TTC549 (cell line): Measurements from ENCODE around the gene LMO3.
"Not testable (repeated sequence)": the region's sequence is repeated elsewhere in the genome, so short reads cannot be mapped to it uniquely, and the experiment has no call there.

ENCODE experiments used
- FAIRE-seq: peaks from 2 replicates; lab custom pipeline; 2012; peaks lifted over from hg19 to GRCh38; lab: Jason Lieb, UNC

The LMO3 gene

DNA sequence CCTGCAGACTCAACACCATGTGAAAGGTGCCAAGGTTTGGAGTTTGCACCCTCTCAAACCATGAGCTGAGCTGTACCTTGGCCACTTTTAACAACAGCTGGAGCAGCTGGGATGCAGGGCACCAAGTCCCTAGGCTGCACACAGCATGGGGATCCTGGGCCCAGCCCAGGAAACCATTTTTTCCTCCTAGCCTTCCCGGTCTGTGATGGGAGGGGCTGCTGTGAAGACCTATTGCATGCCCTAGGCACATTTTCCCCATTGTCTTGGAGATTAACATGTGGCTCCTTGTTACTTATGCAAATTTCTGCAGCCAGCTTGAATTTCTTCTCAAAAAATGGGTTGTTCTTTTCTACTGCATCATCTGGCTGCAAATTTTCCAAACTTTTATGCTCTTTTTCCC lies 68.3 kb downstream of the LMO3 start:
- FAIRE-seq = not testable (repeated sequence)

- no peak for FAIRE-seq
These were observed 74.3 kb downstream of the LMO3 start for GRCh38 chr12:16531621-16532020.

DNA sequence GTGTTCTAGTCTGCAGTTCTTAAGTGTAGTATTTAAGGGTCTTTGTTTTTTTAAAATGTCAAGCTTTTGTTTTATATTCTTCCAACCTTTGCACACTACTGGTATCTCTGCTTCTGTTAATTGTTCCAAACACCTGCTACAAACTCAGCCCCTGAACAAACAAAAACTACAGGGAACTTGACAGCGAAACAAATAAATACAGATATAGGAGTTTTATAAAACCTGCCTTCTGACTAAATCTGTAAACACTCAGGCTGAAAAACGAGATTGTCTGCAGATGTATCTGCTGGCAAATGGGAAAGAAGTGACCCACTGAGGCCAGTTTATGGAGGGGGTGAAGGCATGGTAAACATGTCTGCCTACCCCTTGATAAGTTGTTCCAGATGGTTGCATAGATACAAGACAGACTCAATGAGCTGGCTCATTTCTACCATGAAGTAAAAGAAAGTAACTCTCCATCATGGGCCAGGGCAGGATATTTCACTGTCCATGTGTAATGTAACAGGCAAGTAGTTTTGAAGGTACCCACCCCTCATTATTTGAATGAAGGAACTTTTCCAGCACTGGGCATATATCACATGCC lies 75.6 kb downstream of the LMO3 start:
- no peak for FAIRE-seq

DNA sequence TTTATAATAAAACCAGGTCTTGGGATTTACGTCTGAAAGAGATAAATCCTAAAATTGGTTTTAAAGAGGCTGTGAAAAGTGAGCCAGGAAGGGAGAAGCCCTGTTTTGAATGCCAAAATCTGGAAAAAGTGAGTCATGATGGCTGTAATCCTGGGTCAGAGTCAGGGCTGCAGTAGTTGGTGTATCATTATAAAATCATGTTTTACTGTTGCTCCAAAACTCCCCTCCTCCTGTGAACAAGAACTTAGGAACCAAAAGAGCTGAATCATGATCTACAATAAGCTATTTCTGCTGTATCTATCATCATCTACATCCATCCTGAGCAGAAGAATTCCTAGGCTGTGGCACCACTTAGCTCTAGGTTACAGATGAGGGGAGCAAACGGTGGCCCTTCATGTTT lies 79.3 kb downstream of the LMO3 start:
- no peak for FAIRE-seq

DNA sequence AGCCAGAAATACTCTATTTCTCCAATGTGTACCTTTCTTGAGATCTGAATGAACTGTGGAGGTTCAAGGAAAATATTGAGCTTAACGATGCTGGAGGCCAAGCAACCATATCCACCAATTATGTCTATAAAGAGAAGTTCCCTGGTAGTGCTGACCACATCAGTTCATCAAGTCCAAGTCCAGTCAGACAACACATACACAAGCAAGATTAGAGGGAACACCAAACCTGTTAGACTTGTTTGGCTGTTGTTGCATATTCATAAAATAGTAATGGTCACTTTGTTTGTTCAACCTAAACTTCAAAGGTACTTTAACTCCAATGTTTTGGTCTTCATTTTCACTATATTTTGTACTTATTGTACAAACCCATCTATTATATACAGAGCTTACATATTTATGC lies 81.6 kb downstream of the LMO3 start:
- FAIRE-seq = no peak

GRCh38 chr12:16523951-16524331 lies 82.0 kb downstream of the LMO3 start:
- FAIRE-seq = no peak

DNA sequence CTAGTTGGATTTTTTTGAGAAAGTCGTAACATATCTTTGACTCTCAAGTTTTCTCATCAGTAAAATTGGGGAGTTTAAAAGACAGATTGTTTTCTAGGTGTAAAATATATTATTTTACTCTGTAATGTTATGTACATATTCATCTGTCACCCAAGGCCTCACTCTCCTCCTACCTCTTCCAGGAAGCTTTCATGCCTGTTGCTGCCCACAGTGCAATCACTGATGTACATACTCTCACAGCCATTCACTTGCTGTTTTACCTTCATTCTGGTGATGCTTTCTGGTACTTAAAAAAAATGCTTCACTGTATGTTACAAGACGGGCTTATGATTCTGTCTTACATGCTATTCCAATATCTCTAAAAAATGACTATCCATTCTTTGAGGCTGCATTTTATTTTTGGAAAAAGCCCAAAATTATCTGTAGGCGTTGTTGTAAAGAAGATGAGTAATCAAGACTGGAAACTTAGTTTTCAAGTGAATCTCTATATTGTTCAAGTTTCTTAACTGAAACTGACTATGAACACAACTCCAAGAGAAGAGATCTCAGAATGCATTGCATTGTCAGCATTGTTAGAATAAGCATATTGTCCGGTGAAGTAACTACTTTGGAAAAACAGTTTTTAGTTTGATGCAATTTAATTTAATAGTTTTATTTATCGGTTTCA lies 82.5 kb downstream of the LMO3 start:
- no peak for FAIRE-seq

DNA sequence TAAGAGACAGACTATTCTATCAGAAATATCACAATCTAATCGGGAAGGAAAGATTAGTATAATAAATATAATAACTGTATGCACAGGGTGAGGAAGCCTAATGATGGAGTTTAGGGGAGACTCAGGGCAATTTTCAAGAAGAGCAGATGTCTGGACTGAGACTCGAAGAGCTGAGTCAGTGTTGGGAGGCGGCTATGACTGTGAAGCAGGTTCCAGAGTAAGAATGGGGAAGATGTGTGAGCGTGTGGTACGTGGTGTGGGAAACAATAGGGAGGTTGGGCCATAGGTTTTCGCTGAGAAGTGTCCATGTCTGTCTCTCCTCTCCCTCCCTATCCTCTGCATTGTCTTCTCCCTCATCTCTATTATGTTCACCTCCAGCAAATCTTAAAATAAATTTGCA lies 85.6 kb downstream of the LMO3 start:
- FAIRE-seq = no peak

DNA sequence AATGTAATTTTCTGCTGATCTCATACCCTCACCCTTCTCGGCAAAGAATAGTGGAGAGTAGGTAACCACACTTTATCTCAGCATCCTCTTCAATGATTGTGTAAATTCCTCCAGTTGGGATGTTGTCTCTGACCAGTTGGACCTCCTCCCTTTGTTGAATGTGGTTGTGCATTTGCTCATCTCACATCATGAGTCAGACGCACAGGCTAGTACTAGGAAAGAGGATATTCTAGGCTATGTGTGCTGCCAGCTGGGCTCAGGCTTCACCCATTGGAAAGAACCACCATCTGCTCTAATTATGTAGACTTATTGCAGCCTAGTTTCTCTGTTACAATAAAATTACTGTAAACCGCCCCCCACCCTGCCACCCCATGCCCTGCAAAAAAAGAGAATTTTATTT lies 90.3 kb downstream of the LMO3 start:
- no peak for FAIRE-seq

DNA sequence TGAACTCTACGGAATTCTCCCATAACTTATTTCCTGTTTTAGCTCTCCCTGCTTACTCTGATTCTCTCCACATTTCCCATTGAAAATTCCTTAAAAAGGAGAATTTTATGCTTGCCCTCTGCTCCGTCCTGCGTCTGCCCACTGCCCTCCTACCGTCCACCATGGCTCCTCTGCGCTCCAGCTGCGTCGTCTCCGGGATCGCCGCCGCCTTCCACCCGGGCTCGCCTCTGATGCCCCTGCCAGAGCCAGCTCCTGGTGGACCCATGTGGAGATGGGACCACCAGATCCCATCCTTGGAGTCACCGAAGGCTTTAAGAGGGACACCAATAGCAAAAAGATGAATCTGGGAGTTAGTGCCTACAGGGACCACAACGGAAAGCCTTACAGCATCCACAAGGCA lies 92.7 kb downstream of the LMO3 start:
- FAIRE-seq = no peak

GRCh38 chr12:16509411-16509810 lies 96.6 kb downstream of the LMO3 start:
- FAIRE-seq = no peak

GRCh38 chr12:16506394-16506793 lies 99.6 kb downstream of the LMO3 start:
- no peak for FAIRE-seq

DNA sequence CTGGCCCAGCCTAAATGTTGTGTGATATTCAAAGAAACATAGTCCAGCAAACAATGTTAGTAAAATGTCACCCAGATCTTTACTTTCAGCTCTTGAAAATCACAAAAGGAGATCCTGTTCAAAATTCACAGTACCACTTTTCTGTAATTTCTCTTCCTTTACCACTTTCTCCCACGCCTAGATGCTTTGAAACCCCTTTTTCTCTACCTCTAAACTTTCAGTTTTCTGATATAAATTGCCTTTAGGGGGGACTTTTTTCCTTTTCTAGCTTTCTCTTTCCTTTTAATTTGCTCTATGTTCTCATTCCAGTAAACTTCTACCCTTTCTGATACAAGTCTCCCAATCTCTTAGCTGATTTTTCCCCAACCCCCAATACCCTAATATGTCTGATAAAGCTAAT lies 101.8 kb downstream of the LMO3 start:
- FAIRE-seq = no peak

GRCh38 chr12:16499611-16500010 lies 106.4 kb downstream of the LMO3 start:
- no peak for FAIRE-seq
